ENCODE results near the gene AGRN.

Gene AGRN

DNA sequence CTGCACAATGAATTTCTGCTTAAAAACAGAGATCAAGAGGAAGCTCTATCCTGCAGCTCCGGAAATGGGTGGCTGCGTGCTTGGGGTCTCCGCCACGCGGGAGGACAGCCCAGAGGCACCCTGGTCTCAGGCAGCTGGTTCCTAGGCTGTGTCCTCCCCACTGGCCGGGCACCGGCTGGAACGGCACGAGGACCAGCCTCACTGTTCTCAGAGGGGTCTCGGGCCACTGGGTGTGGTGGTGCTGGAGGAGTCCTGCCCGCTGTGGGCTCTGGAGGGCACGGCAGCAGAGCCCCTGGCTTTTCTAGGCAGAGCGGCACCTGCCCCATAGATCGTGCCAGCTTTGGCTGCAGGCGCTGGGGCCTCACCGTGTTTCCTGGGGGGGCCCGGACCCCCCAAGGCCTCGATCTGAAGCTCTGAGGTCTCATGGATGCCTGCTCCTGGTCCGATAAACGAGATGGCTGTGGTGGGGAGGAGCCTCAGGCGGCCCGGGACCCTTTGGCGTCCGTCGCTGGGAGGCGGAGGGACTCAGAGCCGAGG is 62.4 kb downstream of the AGRN start:
- DNase-seq (ENCODE audit: low read depth): no peak

DNA sequence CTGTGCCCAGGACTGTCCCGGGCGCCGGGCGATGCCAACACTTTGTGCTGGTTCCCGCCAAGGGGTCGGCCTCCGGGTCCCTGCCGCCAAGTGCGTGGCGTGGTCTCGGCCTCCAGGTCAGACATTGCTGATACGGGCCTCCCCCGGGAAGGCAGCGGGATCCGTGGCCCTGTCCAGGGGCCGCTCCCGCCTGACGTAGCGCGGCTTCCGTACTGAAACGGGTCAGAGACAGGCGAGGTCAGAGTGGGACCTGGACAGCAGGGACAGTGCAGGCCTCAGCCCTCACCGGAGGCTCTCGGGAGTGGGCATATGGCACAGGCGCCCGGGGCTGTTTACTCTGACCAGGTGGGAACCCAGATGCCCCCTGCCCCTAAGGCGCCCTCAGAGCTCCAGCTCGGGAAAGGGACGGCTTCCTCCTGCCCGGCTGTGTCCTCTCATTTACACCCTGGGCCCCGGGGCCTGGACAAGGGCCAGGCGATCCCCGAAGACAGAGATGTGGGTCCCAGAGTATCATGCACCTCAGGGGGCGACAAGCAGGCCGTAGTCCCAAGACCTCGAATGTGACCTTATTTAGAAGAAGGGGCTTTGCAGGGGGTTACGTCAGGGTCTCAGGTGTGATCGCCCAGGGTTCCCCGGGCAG is 63.0 kb downstream of the AGRN start:
- no peak for DNase-seq (ENCODE audit: low read depth)

DNA sequence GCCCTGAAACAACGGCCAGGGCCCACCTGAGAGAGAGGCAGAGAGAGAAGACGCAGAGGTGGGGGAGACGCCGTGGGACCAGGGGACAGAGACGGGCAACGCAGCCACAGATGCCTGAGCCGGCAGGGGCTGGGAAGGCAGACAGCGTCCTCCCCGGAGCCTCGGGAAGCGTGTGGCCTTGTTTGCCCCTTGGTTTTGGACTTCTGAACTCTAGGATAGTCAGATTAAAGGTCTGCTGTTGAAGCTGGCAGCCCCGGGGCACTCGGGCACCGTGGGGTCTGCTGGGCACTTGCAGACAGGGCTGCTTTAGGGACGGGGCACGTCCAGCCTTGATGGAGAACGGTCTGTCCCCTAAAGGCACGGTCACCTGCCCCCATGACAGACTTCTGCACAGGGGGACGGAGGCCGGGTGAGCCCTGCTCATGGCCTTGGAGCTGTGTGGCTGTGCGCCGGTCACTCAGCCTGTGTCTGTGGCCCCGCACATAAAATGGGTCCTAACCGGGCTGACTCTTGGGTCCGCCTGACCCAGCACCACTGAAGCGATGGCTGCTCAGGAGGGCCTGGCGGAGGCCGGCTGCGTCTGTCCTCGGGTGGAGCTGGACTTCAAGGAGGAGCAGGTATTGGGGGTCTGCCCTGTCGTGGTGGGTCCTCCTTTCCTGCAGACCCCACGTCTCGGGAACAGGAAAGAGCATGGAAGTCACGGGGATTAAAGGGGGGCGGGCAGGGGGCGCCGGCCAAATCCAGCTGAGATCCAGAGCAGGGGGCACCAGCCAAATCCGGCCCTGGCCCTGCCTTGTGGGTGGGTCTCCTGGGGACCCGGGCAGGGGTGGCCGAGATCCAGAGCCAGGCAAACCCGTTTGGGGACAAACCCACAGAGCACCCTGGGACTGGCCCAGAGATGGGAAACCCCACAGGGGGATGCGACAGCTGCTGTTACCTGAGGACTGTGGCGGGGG is 63.8 kb downstream of the AGRN start:
- no peak for DNase-seq (ENCODE audit: low read depth)

DNA sequence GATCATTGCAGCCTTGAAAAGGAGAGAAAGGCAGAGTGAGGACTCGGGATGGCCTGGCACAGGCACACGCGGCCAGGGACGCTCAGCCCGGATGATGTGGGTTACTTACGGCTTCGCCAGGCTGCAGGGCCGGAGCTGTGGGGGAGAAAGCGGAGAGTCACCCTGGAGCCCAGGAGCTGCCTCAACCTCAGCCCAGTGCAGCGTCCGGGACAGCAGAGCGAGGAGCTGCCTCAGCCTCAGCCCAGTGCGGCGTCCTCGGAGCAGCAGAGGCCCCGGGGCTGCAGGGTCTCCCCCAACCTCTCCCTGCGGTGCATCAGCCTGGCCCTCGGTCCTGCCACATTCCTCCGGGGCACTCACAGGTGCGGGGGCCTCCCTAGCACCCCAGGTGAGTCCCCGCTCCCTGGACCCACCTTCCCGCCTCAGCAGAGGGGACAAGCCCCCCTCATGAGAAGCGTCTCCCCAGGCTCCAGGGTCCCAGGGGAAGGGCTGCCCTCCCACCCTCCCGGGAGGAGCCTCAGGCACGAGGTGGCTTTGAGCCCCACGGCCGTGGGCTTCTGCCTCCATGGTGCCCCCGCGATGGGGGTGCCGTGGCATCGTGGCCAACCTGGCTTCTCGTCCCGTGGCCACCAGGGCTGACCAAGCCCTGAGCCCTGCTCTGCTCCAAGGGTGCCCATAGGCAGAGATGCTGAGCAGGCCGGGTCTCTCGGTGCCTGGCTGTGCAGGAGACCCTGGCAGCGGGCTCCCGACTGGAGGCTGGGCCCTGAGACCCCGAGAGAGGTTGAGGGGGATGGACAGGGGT is 64.7 kb downstream of the AGRN start:
- no peak for DNase-seq (ENCODE audit: low read depth)

DNA sequence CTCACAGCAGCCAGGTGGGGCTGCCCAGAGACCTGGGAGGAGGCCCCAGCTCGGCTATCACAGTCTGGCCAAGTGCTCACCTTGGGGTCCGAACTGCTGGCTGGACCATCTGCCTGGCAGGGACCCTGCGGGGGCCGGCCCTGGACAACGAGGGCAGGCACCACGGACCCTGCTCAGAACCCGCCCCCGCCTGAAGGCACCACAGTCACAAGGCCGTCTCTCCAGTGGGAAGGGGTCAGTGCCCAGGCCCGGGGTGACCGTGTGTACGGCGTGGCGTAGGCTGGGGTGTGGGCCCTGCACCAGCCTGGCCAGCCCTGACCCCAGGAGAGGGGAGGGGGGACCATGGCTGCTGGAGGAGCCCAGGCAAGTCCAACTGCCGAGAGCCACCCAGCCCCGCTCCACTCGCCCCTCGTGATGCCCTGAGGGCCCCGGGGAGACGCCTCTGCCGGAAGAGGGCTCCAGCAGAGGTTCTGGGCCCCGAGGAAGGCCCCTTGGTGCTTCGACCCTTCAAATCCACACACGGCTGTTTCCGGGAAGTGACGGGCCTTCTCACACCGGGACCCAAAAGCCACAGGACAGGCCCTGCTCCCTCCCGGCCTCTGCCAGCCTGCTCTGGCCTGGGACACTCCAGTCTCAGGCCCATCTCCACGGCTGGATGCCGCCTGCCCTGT is 65.4 kb downstream of the AGRN start:
- no peak for DNase-seq (ENCODE audit: low read depth)

DNA sequence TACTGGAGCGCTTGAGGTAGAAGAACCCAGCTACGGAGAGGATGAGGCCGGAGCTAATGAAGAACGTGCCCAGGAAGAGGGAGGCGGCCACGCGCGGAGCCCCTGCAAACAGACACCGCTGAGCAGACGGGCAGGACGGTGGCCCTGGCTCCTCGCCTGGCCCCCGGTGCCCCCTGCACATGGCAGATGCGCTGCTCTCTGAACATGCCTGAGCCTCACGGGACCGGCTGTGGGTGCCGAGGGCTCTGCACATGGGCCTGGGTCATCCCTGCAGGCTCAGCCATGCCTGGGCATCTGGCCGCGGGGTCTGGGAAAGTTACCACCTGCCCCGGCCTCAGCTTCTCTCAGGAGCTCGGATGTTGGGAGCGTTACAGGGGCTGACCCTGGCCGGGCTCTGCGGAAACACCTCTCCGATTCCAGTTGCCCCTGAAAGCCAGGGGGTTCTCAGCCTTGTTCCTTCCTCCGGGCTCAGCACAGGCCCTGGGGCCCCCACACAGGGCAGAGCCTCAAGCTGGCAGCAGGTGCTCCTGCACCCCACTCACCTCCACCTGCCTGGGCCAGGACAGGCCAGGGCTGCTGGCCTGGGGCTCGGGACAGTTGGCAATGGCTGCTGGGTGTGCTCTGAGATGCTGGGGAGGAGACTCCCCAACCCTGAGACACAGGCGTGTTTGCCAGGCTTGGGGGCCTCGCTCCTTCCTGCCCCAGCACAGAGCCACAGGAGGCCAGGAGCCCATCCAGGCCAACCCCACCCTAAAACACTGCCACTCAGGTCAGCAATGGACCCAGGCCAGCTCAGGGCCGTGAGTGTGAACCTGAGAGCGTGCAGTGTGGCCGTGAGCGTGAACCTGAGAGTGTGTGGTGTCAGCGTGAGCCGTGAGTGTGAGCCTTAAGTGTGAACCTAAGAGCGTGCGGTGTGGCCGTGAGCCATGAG is 66.3 kb downstream of the AGRN start:
- DNase-seq (ENCODE audit: low read depth): no peak

DNA sequence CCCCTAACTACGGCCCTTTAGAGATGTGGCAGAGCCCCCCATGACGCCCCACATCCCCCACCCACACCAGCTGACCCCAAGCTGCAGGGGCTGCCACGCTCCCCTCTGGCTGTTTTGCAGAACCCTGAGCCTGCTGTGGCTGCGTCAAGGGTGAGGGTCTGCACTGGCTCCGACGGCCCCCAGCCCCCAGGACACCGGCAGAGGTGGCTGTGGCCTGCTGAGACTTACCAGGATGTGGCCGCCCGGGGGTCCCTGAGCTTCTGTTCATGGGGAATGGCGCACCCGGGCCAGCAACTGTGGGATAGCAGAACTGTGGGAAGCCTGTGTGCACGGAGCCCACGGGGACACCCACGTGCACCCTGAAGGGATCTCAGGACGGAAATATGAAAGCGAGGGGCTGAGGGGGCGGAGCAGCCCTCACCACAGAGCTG is 67.0 kb downstream of the AGRN start:
- DNase-seq (ENCODE audit: low read depth): no peak

DNA sequence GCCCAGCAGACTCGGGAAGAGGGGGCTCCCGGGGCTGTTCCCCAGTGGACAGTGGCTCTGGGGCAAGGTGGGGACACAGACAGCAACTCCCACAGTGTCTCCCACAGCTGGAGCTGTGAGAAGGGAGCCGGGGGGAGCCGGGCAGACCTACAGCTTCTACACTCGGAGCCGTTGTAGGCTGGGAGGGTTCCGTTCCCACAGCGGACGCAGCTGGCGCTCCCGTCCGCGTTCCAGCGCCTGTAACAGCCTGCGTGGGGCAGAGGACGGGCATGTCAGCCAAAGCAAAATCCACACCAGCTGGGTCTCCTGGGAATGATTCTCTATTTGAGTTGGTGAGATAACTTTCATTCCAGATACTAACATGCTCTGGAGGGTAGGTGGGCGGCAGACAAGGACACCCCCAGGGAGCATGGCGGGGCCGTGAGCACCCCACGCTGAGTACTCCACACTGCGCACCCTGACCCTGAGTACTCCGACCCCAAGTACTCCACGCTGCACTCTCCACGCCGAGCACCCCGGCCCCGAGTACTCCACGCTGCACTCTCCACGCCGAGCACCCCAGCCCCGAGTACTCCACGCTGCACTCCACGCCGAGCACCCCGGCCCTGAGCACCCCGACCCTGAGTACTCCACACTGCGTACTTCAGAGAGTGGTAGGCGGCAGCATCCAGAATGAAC is 67.6 kb downstream of the AGRN start:
- DNase-seq (ENCODE audit: low read depth): no peak

DNA sequence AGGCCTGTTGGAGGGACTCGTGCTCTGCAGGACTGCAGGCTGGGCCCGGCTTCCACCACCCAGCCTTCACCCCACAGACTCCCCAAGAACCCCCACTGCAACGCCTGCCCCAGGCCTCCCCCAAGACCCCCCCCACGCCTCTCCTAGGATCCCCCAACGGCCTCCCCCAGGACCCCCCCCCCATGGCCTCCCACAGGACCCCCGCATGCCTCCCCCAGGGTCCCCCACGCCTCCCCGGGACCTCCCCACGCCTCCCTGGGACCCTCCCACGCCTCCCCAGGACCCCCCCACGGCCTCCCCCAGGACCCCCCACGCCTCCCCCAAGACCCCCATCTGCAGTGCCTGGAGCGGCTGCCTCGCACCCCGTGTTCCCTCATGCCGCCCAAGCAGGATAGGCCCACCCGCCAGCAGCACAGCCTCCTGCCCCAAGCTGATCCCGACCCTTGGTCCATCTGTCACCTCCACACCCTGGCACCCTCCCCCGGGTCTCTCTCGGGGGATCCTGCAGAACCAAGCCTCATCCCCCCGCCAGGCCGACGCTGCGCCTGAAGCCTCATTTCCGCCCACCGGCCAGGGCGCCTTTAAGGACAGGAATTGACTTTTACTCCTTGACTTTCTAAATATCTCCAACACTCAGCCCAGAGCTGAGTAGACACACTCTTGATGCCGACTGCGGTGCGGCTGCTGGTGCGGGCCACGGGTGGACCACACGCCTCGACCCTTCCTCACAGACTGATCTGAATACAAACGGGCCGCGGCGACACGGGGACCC is 68.3 kb downstream of the AGRN start:
- DNase-seq (ENCODE audit: low read depth): no peak

DNA sequence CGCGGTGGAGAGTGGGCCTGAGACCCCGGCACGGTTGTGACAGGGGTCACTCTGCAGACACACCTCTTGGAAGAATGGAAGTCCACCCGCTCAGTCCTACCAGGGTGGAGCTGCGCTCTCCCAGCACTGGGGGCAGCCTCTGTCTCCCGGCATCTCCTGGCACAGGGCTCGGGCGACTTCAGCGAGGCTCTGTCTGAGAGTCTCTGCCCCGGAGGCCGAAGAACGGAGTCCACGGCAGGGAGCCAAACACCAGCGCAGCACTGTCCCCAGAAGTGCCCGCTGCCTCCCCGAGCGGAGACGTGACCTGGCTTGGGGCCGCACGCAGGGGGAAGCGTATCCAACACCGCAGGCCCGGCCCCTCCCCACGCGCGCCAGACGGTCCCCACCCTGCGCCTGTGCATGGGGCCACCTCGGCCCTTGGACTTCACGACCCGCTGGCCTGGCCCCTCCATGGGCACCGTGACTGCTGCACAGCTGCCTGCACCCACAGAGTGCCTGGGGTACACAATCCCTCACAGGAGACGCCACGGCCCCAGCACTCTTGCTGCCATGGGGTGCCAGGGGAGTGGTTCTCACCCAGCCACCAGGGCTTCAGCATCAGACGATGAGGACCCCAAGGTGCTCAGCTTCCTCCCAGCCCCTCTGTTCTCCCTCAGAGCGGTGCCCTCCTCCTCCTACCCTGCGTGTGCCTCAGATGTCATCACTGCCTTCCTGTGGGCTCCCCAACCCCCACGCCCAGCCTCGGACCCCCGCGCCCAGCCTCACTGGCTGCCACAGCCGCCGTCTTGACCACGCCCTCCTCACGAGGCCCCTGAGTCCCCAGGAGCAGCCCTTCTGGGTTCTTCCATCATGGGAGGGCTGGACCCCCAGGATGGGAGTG is 69.1 kb downstream of the AGRN start:
- DNase-seq (ENCODE audit: low read depth): no peak

DNA sequence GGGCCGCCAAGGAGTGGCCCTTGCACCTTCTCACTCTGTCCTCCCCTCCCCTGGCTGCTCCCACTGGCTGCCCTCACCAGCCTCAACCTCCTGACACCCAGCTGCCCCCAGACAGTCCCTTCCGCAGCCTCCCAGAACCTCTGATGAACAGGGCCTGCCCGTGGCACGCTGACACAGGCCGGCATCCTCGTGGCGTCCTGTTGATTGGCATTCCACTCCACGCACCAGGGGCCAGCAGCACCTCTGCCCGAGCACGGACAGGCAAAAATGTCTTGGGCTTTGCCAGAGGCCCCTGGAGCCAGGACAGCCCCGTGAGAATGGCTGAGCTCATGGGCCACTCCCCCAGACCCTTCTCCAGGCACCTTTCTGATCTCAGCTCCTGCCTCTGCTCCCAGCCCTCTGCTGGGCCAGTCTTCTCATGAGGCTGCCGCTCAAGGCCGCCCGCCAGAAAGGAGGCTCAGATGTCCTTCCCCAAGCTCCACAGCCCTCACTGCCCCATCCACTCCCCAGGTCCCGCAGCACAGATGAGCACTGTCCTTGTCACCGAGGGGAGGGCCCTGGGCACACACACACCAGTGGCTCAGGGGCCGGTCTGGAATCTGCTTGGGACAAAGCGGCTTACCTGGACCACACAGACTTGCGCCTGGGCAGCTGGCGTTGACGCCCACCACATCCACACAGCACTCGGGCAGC is 70.0 kb downstream of the AGRN start:
- no peak for DNase-seq (ENCODE audit: low read depth)

DNA sequence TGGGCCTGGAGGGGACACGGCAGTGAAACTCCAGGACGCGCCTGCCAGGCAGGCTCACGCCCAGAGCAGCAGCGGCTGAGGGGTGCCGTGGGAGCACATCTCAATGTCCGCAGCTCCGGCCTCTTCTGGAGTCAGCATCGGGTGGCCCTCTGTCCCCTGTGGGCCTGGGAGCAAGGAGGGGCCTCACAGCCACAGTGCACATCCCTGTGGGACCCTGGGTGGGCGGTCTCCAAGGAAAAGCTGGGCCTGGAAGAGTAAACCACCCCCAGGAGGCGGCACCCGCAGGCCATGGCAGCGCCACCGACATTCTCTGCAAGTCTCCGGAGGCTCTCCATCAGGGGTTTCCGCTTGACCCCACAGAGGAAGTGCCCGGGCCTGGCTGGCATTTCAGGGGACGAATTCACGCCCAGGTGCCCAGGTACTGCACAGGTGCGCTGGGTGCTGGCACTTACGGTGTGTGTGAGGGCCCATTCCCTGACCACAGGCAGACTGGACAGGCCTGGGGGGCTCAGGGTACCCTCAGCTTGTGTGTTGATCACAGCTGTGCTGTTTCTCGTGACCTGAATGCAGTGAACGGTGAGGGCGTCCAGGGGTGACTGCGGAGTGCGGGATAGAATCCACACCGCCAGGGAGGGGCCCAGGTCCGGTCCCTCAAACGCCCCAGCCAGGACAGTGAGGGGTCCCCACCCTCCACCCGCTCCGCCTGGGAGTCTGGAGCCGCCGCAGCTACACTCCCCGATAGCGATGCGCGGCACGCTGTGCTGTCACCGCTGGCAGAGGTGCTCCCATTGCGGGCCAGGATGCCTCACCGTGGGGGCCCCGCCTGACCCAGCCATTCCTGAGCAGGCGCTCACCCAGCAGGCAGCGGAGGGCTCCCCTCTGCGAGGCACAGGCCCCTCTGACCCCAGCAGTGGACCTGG is 70.8 kb downstream of the AGRN start:
- no peak for DNase-seq (ENCODE audit: low read depth)

DNA sequence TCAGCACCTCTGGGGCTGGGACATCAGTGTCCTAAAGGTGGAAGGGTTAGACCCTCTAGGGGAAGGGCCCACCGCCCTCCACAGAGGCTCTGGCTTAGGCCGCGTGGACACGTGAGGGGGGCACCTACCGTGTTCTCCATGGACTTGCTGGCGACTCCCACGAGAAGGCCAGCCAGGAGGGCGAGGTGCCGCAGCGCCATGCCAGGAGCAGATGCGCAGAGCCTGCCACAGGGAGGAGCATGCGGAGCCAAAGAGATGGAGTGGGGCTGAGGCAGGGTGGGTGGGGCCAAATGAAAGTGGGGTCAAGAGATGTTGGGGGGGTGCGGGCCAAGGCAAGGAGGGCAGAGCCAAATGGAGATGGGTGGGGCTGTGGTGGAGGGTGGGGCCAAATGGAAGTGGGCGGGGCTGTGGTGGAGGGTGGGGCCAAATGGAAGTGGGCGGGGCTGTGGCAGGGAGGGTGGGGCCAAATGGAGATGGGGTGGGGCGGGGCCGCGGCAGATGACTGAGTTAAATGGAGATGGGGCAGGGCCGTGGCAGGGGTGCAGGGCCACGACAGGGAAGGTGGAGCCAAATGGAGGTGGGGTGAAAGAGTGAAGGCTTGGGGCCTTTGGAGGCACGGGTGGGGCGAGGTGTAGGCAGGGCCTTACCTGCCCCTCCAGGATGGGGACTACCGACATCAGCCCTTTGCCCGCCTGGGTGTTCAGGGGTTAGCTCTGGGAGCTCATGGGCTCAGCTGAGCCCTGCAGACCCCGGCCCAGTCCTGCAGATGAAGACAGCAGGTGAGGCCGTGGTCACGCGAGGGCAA is 71.6 kb downstream of the AGRN start:
- DNase-seq (ENCODE audit: low read depth): no peak

DNA sequence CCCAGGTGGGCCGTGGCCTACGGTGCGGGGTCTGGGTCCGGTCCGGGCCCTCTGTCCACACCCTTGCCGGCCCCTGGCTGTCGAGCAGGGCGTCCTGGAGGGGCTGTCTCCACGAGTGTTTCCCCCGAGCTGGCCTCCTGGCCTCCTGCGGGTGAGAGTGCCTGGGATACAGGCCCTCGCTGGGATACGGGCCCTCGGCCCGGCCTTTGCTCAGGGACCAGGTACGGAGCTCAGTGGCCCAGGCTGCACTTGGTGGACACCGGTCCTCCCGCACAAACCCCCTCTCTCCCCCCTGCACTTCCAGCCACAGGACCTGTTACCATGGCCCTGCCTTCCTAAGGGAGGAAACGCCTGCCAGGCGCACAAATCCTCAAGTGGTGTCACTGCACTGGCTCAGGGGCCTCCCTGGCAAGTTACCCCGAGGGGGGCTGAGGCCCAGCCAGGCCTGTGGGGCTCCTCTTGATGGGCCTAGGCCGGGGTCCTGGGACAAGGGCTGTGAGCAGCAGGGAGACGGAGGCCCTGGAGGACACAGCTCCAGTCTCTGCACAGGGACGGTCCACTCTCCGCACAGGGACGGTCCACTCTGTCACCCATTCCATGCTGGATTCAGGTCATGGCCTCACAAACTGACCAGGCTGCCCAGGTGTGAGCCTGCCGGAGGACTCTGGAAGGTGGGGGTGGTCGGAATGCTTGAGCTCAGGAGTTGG is 72.4 kb downstream of the AGRN start:
- DNase-seq (ENCODE audit: low read depth): no peak

Data from T-helper 22 cell (primary cell).